Gastrocnemius medialis (tissue), 4 donors: Measurements from ENCODE around the gene LRRC1.

Experiments
- POLR2A ChIP-seq, 2 donors: fragments of 450-650 bp; IDR thresholded peaks; one replicate each; pipeline ENCODE4 v1.6.1; 2017; ENCODE audit warnings: antibody characterized with exemption in 2 of 2, mild to moderate bottlenecking in 2 of 2, moderate library complexity in 2 of 2
- TF ChIP-seq, protein P1 (sequence below), 5 experiments: fragments of 450-650 bp in 3 of 5; fragments of 200-600 bp in 2 of 5; sonication (generic) in 2 of 5; IDR thresholded peaks in 4 of 5; conservative IDR thresholded peaks in 1 of 5; 1 replicate in 4 of 5; 2 replicates in 1 of 5; pipeline ENCODE4 v1.5.1; 2016 to 2019; ENCODE audit warnings: antibody characterized with exemption in 5 of 5, mild to moderate bottlenecking in 3 of 5, moderate library complexity in 3 of 5

DNA sequence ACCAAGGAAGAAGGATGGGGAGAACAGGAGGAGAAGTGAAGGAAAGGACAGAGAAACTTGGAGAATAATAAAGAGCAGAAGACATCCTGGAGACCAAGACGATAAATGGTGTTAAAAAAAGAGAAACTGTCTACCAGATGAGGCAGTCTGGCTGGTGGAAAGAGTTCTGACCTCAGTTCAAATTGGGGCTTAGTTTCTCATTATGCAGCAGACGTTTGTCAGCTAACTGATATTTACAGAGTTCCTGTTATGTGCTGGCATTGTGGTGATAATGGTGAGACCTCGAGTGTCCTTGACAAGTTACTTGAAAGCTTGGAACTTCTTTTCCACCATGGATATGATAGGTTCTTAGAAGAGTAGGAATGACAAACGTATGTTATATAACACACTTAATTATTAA lies 142.7 kb downstream of the LRRC1 start:
- TF ChIP-seq, protein P1, sequence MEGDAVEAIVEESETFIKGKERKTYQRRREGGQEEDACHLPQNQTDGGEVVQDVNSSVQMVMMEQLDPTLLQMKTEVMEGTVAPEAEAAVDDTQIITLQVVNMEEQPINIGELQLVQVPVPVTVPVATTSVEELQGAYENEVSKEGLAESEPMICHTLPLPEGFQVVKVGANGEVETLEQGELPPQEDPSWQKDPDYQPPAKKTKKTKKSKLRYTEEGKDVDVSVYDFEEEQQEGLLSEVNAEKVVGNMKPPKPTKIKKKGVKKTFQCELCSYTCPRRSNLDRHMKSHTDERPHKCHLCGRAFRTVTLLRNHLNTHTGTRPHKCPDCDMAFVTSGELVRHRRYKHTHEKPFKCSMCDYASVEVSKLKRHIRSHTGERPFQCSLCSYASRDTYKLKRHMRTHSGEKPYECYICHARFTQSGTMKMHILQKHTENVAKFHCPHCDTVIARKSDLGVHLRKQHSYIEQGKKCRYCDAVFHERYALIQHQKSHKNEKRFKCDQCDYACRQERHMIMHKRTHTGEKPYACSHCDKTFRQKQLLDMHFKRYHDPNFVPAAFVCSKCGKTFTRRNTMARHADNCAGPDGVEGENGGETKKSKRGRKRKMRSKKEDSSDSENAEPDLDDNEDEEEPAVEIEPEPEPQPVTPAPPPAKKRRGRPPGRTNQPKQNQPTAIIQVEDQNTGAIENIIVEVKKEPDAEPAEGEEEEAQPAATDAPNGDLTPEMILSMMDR (IDR thresholded peaks at IDR 0.05 in 4 of 5, conservative IDR thresholded peaks at IDR 0.05 in 1 of 5): no peak
- no peak for TF ChIP-seq POLR2A (IDR thresholded peaks at IDR 0.05)
